ENCODE measurements around the gene SCGB1D1.

The SCGB1D1 gene

GRCh38 chr11:62241095-62241494 is 51.1 kb downstream of the SCGB1D1 start:
- H3K36me3 ChIP-seq (ENCODE audit: insufficient read depth, low read length) = no peaks in the 10 kb centered on the region
- no peaks in the 10 kb centered on the region for H3K9me3 ChIP-seq (ENCODE audit: low read length)
- H3K9me2 ChIP-seq (ENCODE audit: low read depth, low read length) = no peaks in the 10 kb centered on the region
- no peak overlapping the region for H3K27ac ChIP-seq (ENCODE audit: low read depth, low read length, poor library complexity, severe bottlenecking)
- no peaks in the 10 kb centered on the region for H3K27me3 ChIP-seq (ENCODE audit: insufficient read depth, low read length)
- H3K4me1 ChIP-seq (ENCODE audit: insufficient read depth, low read length, severe bottlenecking) = no peaks in the 10 kb centered on the region
- H3K4me3 ChIP-seq (ENCODE audit: low read depth, low read length, poor library complexity, severe bottlenecking) = no peak overlapping the region
- no peak overlapping the region for H3K9ac ChIP-seq (ENCODE audit: low read length)
- H2AFZ ChIP-seq (ENCODE audit: low read length) = no peak overlapping the region
- no peaks in the 10 kb centered on the region for H4K20me1 ChIP-seq (ENCODE audit: insufficient read depth, low read length)
- H3F3A ChIP-seq (ENCODE audit: insufficient read depth, low read length) = no peaks in the 10 kb centered on the region
- no peak overlapping the region for H3K4me2 ChIP-seq (ENCODE audit: low read length)
- H3K79me2 ChIP-seq (ENCODE audit: insufficient read depth, low read length) = no peaks in the 10 kb centered on the region
- no peak for TF ChIP-seq CTCF (IDR thresholded peaks at IDR 0.05; ENCODE audit: low read length)
- no peak for TF ChIP-seq EZH2 (IDR thresholded peaks at IDR 0.05; ENCODE audit: borderline replicate concordance, low read length)

- no peak within 1 kb of the TSS for H3K9ac ChIP-seq (ENCODE audit: low read length)
- TF ChIP-seq EZH2 (IDR thresholded peaks at IDR 0.05; ENCODE audit: borderline replicate concordance, low read length) (no peak), CTCF (IDR thresholded peaks at IDR 0.05; ENCODE audit: low read length) (no peak)
- H3K4me3 ChIP-seq (ENCODE audit: low read depth, low read length, poor library complexity, severe bottlenecking) = no peak within 1 kb of the TSS
- no peaks in the 10 kb centered on the region for H3K9me2 ChIP-seq (ENCODE audit: low read depth, low read length)
- H2AFZ ChIP-seq (ENCODE audit: low read length) = no peak within 1 kb of the TSS
- no peak within 1 kb of the TSS for H3K27ac ChIP-seq (ENCODE audit: low read depth, low read length, poor library complexity, severe bottlenecking)
- H4K20me1 ChIP-seq (ENCODE audit: insufficient read depth, low read length) = no peaks in the 10 kb centered on the region
- no peaks in the 10 kb centered on the region for H3K36me3 ChIP-seq (ENCODE audit: insufficient read depth, low read length)
- no peaks in the 10 kb centered on the region for H3K79me2 ChIP-seq (ENCODE audit: insufficient read depth, low read length)
- no peaks in the 10 kb centered on the region for H3F3A ChIP-seq (ENCODE audit: insufficient read depth, low read length)
- no peaks in the 10 kb centered on the region for H3K9me3 ChIP-seq (ENCODE audit: low read length)
- H3K4me1 ChIP-seq (ENCODE audit: insufficient read depth, low read length, severe bottlenecking) = no peaks in the 10 kb centered on the region
- no peak within 1 kb of the TSS for H3K4me2 ChIP-seq (ENCODE audit: low read length)
- no peaks in the 10 kb centered on the region for H3K27me3 ChIP-seq (ENCODE audit: insufficient read depth, low read length)
Measured at GRCh38 chr11:62242021-62242420, 52.0 kb downstream of the SCGB1D1 start, which contains the start of gene SCGB1D2. Gene SCGB1D2, plus strand, starts transcription at chr11:62242239. Its CDS starts 69 bp downstream, at chr11:62242308.

Data from OCI-LY1 (cell line).